Cardiac muscle cell (in vitro differentiated cells and primary cell): ENCODE measurements around the gene IDNK. TPM values are rescaled to one million over a fixed set of nuclear protein-coding genes. Genes with fewer than 3 reads are reported as not detected.

Source experiments
- DNase-seq, 2 donors: peaks; one replicate each; pipeline versions ENCODE4 v3.0.0 to v3.0.0-alpha.2; 2010 to 2017; ENCODE audit warnings: low read depth in 1 of 2, low spot score in 1 of 2
- H3K27ac ChIP-seq: fragments of 200-600 bp; sonication (generic); 2 replicates; pipeline ENCODE4 v1.5.1; 2016
- H3K27me3 ChIP-seq: fragments of 200-600 bp; sonication (generic); 2 replicates; pipeline ENCODE4 v1.6.0; 2016; ENCODE audit warnings: control low read depth
- H3K36me3 ChIP-seq: fragments of 200-600 bp; sonication (generic); 2 replicates; pipeline ENCODE4 v1.5.1; 2016; ENCODE audit warnings: control low read depth
- H3K4me1 ChIP-seq: fragments of 200-600 bp; sonication (generic); 2 replicates; pipeline ENCODE4 v1.8.1; 2017; ENCODE audit warnings: low read depth, mild to moderate bottlenecking, mixed run types
- H3K4me3 ChIP-seq: fragments of 200-600 bp; sonication (generic); 2 replicates; pipeline ENCODE4 v1.5.1; 2016; ENCODE audit warnings: mild to moderate bottlenecking
- H3K9me3 ChIP-seq: fragments of 200-600 bp; sonication (generic); 2 replicates; pipeline ENCODE4 v1.5.1; 2017; ENCODE audit warnings: low read depth, mild to moderate bottlenecking, control low read depth
- polyA plus RNA-seq: library from polyadenylated mRNA; unstranded; fragments of >200 nt; fragmentation: Nextera tagmentation; extraction: Ambion mirVana; gene quantifications from 2 replicates; pipeline ENCODE4 v1.2.1, GENCODE V29; 2016
- total RNA-seq: library from RNA; depleted of rRNA; stranded (reverse); fragments of >200 nt; gene quantifications from 2 replicates; pipeline ENCODE4 v1.2.3, GENCODE V29; 2016
- TF ChIP-seq, protein P1 (sequence below): IDR thresholded peaks from 2 replicates; pipeline ENCODE4 v1.5.1; 2012; ENCODE audit warnings: low read depth, mild to moderate bottlenecking, low read length

Gene IDNK
- total and polyA plus RNA-seq, 2 experiments from 2014 or later = 6.0 to 6.4 TPM

DNA sequence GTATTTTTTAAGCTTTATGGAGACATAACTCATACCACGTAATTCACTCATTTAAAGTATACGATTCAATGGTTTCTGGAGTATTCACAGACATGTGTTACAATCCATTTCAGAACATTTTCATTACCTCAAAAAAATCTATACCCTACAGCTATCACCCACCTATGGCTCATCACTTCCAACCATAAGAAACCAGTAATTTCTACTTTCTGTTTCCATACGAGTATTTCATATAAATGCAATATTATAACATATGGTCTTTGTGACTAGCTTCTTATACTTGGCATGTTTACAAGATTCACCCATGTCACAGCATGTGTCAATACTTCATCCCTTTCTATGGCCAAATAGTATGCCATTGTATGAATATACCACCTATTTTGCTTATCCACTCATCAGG, 66.0 kb downstream of the IDNK start:
- H3K4me1 ChIP-seq = no peaks in the 10 kb centered on the region
- no peak overlapping the region for H3K27ac ChIP-seq
- no peaks in the 10 kb centered on the region for H3K9me3 ChIP-seq
- DNase-seq = no peak
- TF ChIP-seq, protein P1, sequence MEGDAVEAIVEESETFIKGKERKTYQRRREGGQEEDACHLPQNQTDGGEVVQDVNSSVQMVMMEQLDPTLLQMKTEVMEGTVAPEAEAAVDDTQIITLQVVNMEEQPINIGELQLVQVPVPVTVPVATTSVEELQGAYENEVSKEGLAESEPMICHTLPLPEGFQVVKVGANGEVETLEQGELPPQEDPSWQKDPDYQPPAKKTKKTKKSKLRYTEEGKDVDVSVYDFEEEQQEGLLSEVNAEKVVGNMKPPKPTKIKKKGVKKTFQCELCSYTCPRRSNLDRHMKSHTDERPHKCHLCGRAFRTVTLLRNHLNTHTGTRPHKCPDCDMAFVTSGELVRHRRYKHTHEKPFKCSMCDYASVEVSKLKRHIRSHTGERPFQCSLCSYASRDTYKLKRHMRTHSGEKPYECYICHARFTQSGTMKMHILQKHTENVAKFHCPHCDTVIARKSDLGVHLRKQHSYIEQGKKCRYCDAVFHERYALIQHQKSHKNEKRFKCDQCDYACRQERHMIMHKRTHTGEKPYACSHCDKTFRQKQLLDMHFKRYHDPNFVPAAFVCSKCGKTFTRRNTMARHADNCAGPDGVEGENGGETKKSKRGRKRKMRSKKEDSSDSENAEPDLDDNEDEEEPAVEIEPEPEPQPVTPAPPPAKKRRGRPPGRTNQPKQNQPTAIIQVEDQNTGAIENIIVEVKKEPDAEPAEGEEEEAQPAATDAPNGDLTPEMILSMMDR = no peak
- H3K27me3 ChIP-seq = no peaks in the 10 kb centered on the region
- no peaks in the 10 kb centered on the region for H3K36me3 ChIP-seq
- H3K4me3 ChIP-seq = no peak overlapping the region

DNA sequence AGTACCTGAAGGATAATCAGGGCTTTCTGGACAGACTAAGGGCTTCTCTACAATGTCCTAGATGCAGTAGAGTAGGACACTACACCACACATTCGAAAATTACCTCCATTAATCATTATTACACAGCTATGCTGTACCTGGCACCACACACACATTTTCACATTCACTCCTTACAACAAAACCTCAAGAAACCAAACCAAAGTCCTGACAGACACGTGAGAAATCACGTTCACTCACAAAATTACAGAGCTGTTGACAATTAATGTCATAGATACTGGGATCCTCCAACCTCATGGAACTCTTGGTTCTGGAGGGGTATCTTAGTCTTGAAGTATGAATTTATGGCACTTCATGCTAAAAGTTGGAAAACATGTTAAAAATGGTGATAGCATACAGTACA, 68.5 kb downstream of the IDNK start:
- Histone ChIP-seq H3K4me1 (no peaks in the 10 kb centered on the region), H3K4me3 (no peak overlapping the region), H3K36me3 (no peaks in the 10 kb centered on the region), H3K27ac (no peak overlapping the region), H3K27me3 (no peaks in the 10 kb centered on the region), H3K9me3 (no peaks in the 10 kb centered on the region)
- TF ChIP-seq, protein P1 = no peak
- DNase-seq = no peak

Other genes with a start within 250 kb of the IDNK start
- 66.4 and 74.1 TPM in 2 replicates for gene FRMD3, start 84.7 kb upstream of the IDNK start, total RNA-seq
- gene FRMD3, start 84.7 kb upstream of the IDNK start, polyA plus RNA-seq = 61.5 and 70.7 TPM in 2 replicates
- 90.0 and 102 TPM in 2 replicates for gene UBQLN1, start 84.8 kb downstream of the IDNK start, total RNA-seq
- gene UBQLN1, start 84.8 kb downstream of the IDNK start, polyA plus RNA-seq = 38.0 and 50.9 TPM in 2 replicates
- gene GKAP1, start 194.6 kb downstream of the IDNK start, total RNA-seq = 8.1 and 11.7 TPM in 2 replicates
- gene GKAP1, start 194.6 kb downstream of the IDNK start, polyA plus RNA-seq = 19.7 and 33.9 TPM in 2 replicates